HG03457 (cell line): ENCODE results near the gene PLA2G2C.

Experiments used
- ATAC-seq: cut with Tn5 transposase; IDR thresholded peaks from one replicate; pipeline ENCODE4 v1.9.1; 2021; ENCODE audit warnings: moderate number of reproducible peaks; ENCODE audit not compliant: unreplicated experiment

PLA2G2C gene

GRCh38 chr1:20209471-20209870 is 23.2 kb upstream of the PLA2G2C start:
- ATAC-seq, result no peak

GRCh38 chr1:20207546-20207945 is 21.2 kb upstream of the PLA2G2C start:
- no peak for ATAC-seq

- ATAC-seq, result no peak
Measured at GRCh38 chr1:20202166-20202565, 15.8 kb upstream of the PLA2G2C start.

GRCh38 chr1:20200966-20201365 is 14.6 kb upstream of the PLA2G2C start:
- ATAC-seq, result no peak

GRCh38 chr1:20199840-20200239 is 13.5 kb upstream of the PLA2G2C start:
- ATAC-seq, result no peak

- ATAC-seq, result no peak
Measured at GRCh38 chr1:20199403-20199802, 13.1 kb upstream of the PLA2G2C start.

GRCh38 chr1:20198918-20199317 is 12.6 kb upstream of the PLA2G2C start:
- ATAC-seq, result no peak

- ATAC-seq, result no peak
Measured at GRCh38 chr1:20198296-20198695, 12.0 kb upstream of the PLA2G2C start.

- ATAC-seq, result no peak
Measured at GRCh38 chr1:20197329-20197791, 11.0 kb upstream of the PLA2G2C start.

GRCh38 chr1:20195462-20195780 is 9.1 kb upstream of the PLA2G2C start:
- no peak for ATAC-seq

GRCh38 chr1:20194757-20195461 is 8.6 kb upstream of the PLA2G2C start:
- ATAC-seq, result no peak

- ATAC-seq, result no peak
Measured at GRCh38 chr1:20194224-20194623, 7.9 kb upstream of the PLA2G2C start.

GRCh38 chr1:20192871-20193411 is 6.6 kb upstream of the PLA2G2C start:
- ATAC-seq, result no peak

- no peak for ATAC-seq
Measured at GRCh38 chr1:20192364-20192763, 6.0 kb upstream of the PLA2G2C start.

GRCh38 chr1:20191266-20191825 is 5.0 kb upstream of the PLA2G2C start:
- ATAC-seq, result no peak

GRCh38 chr1:20190256-20191160 is 4.2 kb upstream of the PLA2G2C start:
- ATAC-seq, result no peak

GRCh38 chr1:20189664-20190063 is 3.3 kb upstream of the PLA2G2C start:
- ATAC-seq, result no peak

GRCh38 chr1:20188455-20188817 is 2.1 kb upstream of the PLA2G2C start:
- ATAC-seq, result no peak

GRCh38 chr1:20187813-20188454 is 1.6 kb upstream of the PLA2G2C start:
- no peak for ATAC-seq

- no peak for ATAC-seq
Measured at GRCh38 chr1:20187103-20187812, 940 bp upstream of the PLA2G2C start.
